NCI-H2196 (cell line): ENCODE results near the gene CYTH3.

ENCODE experiments used
- DNase-seq: peaks from one replicate; lab custom pipeline; 2025; ENCODE audit not compliant: unreplicated experiment; lab: John Stamatoyannopoulos, UW

Gene CYTH3

GRCh38 chr7:6258440-6259182, 13.8 kb downstream of the CYTH3 start:
- DNase-seq: no peak

GRCh38 chr7:6257675-6258074, 14.7 kb downstream of the CYTH3 start:
- no peak for DNase-seq

GRCh38 chr7:6256677-6257535, 15.5 kb downstream of the CYTH3 start:
- no peak for DNase-seq

GRCh38 chr7:6256109-6256483, 16.3 kb downstream of the CYTH3 start:
- DNase-seq: no peak

GRCh38 chr7:6254866-6255265, 17.6 kb downstream of the CYTH3 start:
- no peak for DNase-seq

- no peak for DNase-seq
Observed at GRCh38 chr7:6252748-6253147, 19.7 kb downstream of the CYTH3 start.

- no peak for DNase-seq
Observed at GRCh38 chr7:6252341-6252746, 20.1 kb downstream of the CYTH3 start.

- no peak for DNase-seq
Observed at GRCh38 chr7:6251653-6252052, 20.8 kb downstream of the CYTH3 start.

GRCh38 chr7:6250364-6250833, 22.0 kb downstream of the CYTH3 start:
- no peak for DNase-seq

- no peak for DNase-seq
Observed at GRCh38 chr7:6249043-6249442, 23.4 kb downstream of the CYTH3 start.

GRCh38 chr7:6248581-6248980, 23.8 kb downstream of the CYTH3 start:
- no peak for DNase-seq

GRCh38 chr7:6246251-6246917, 26.0 kb downstream of the CYTH3 start:
- DNase-seq: no peak

- no peak for DNase-seq
Observed at GRCh38 chr7:6244021-6244420, 28.4 kb downstream of the CYTH3 start.

- no peak for DNase-seq
Observed at GRCh38 chr7:6243168-6243567, 29.3 kb downstream of the CYTH3 start.

GRCh38 chr7:6242561-6242960, 29.9 kb downstream of the CYTH3 start:
- DNase-seq: no peak

- DNase-seq: no peak
Observed at GRCh38 chr7:6241607-6241973, 30.8 kb downstream of the CYTH3 start.

- DNase-seq: no peak
Observed at GRCh38 chr7:6238309-6238925, 34.0 kb downstream of the CYTH3 start.

- no peak for DNase-seq
Observed at GRCh38 chr7:6237730-6238129, 34.7 kb downstream of the CYTH3 start.

GRCh38 chr7:6237011-6237410, 35.4 kb downstream of the CYTH3 start:
- DNase-seq: no peak

- no peak for DNase-seq
Observed at GRCh38 chr7:6235029-6235871, 37.2 kb downstream of the CYTH3 start.
